NCI-H1092 (cell line): ENCODE data around the gene GSTK1.
"Not testable (repeated sequence)": the region's sequence is repeated elsewhere in the genome, so short reads cannot be mapped to it uniquely, and the experiment has no call there.

Source experiments
- DNase-seq: peaks from one replicate; lab custom pipeline; 2025; lab: John Stamatoyannopoulos, UW

The GSTK1 gene

GRCh38 chr7:143271240-143271639 lies 8.0 kb downstream of the GSTK1 start:
- DNase-seq: no peak

GRCh38 chr7:143272871-143273270 lies 9.6 kb downstream of the GSTK1 start:
- DNase-seq: no peak

GRCh38 chr7:143279186-143280098 lies 16.2 kb downstream of the GSTK1 start:
- no peak for DNase-seq

GRCh38 chr7:143280160-143280559 lies 16.9 kb downstream of the GSTK1 start:
- DNase-seq: no peak

- no peak for DNase-seq
Measured at GRCh38 chr7:143280566-143280965, 17.3 kb downstream of the GSTK1 start.

GRCh38 chr7:143281529-143281928 lies 18.3 kb downstream of the GSTK1 start:
- no peak for DNase-seq

GRCh38 chr7:143282124-143282523 lies 18.9 kb downstream of the GSTK1 start:
- no peak for DNase-seq

GRCh38 chr7:143283381-143283780 lies 20.1 kb downstream of the GSTK1 start:
- DNase-seq: no peak

- DNase-seq: no peak
Measured at GRCh38 chr7:143284591-143285469, 21.6 kb downstream of the GSTK1 start, which contains the start of gene TMEM139. TSS of gene TMEM139 (plus strand) at chr7:143284958. CDS start at chr7:143285958, 1,000 bp downstream.

- no peak for DNase-seq
Measured at GRCh38 chr7:143285470-143285778, 22.2 kb downstream of the GSTK1 start.

- DNase-seq: no peak
Measured at GRCh38 chr7:143285806-143286521, 22.7 kb downstream of the GSTK1 start.

- DNase-seq: no peak
Measured at GRCh38 chr7:143286522-143286890, 23.3 kb downstream of the GSTK1 start.

GRCh38 chr7:143287339-143287934 lies 24.2 kb downstream of the GSTK1 start:
- DNase-seq: no peak

GRCh38 chr7:143287935-143288826 lies 24.9 kb downstream of the GSTK1 start, which contains the start of gene CASP2:
TSS of gene CASP2 (plus strand) at chr7:143288351. CDS start at chr7:143288456, 105 bp downstream.
- peak; percentile 98 for DNase-seq

- DNase-seq: no peak
Measured at GRCh38 chr7:143288836-143289235, 25.6 kb downstream of the GSTK1 start.

- no peak for DNase-seq
Measured at GRCh38 chr7:143289421-143289820, 26.2 kb downstream of the GSTK1 start.

- DNase-seq: not testable (repeated sequence)
Measured at GRCh38 chr7:143289888-143290287, 26.6 kb downstream of the GSTK1 start.

- no peak for DNase-seq
Measured at GRCh38 chr7:143290293-143290692, 27.1 kb downstream of the GSTK1 start.

GRCh38 chr7:143292876-143293275 lies 29.6 kb downstream of the GSTK1 start:
- no peak for DNase-seq

- no peak for DNase-seq
Measured at GRCh38 chr7:143295870-143296269, 32.6 kb downstream of the GSTK1 start.

- no peak for DNase-seq
Measured at GRCh38 chr7:143296686-143297085, 33.4 kb downstream of the GSTK1 start.
